Activated naive CD8-positive, alpha-beta T cell treated with anti-CD3 and anti-CD28 coated beads, Interleukin-2, amount 50 U/mL, for 16 hours (primary cell): ENCODE results near the gene ACCSL.

Source experiments
- DNase-seq: peaks from one replicate; pipeline ENCODE4 v3.0.0-alpha.2; 2020; ENCODE audit warnings: low read depth, low spot score

ACCSL gene

DNA sequence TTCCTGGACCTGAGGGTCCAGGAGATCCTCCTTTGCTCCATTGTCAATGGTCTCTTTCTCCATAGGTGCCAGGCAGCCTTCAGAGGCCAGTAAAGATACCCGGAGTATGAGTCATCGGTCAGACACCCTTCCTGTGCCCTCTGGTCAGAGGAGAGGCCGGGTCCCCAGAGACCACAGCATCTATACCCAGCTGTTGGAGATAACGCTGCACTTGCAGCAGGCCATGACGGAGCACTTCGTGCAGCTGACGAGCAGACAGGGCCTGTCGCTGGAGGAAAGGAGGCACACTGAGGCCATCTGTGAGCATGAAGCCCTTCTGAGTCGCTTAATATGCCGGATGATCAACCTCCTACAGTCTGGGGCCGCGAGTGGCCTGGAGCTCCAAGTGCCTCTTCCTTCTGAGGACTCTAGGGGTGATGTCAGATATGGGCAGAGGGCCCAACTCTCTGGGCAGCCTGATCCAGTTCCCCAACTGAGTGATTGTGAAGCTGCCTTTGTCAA lies at the start of gene ACCSL:
TSS of gene ACCSL (plus strand) at position 51 of the 501 bp plus-strand sequence. CDS start at position 107, 56 bp downstream.
- no peak for DNase-seq

DNA sequence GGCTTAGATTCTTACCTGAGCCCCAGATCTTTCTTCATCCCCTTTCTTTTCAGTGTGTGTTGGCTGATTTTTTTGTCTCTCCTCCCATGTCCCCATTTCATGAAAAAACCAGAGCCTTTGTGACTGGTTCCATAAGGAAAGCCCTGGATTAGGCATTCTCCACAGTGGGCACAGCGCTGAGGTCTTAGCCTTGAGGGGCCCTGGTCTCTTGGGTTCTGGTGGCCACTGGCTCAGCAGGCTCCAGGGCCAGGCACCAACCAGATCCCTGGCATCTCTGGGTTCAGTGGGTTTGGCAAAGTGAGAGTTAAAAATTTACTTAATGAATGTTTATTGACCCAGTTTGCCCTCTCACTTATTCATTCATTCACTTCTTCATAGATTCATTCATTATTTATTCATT lies 49.5 kb upstream of the ACCSL start:
- DNase-seq = no peak

DNA sequence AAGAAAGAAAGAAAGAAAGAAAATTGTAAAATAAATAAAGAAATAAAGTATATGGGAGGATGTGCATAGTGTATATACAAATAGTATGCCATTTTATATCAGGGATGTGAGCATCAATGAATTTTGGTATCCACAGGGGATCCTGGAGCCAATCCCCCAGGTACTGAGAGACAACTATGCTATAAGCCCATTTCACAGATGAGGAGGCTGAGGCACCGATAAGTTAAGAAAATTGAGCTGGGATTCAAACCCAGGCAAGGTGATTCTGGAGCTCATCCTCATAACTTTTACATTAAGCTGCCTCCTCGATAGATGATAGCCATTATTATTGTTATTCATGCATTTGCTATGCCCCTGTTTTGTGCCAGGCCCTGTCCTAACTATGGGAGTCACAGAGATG lies 47.0 kb upstream of the ACCSL start:
- no peak for DNase-seq

DNA sequence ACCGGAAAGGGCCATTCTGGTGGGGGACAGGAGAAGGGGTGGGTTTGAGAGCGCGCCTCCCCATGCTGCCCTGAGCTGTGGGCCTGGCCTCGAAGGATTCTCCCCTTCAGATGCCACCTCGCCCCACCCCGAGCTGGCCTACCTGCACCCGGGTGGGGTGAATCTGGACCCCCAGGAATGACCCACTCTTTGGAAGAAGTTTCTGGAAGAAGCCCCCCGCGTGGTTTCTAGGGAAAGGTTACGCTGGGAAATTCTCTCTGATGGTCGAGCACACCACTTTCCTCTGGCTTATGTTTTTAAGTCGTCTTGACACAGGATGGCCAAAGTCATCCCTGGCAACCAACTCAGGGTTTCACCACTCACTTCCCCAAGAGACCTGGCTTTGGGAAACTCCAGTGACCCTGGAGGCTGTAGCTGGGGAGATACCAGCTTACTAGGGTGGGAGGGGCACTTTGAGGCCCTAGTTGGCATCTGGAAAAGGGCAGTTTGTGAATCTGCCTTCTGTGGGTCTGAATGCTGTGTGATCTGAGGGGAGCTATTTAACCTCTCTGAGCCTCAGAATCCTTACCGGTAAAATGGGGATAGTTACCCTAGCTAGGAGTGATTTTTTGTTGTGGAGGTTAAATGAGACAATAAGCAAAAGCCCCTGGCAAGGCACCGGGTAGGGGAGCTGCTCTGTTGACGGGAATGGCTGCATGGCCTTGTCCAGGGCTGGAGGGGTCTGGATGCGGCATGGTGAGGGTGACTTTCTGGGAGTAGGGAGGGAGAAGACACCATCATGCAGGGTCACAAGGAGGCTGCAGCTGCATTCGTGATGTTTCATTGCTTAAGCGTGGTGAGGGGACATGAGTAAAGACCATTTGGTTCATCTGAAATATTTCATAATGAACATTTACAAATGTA lies 45.3 kb upstream of the ACCSL start:
- DNase-seq = no peak

DNA sequence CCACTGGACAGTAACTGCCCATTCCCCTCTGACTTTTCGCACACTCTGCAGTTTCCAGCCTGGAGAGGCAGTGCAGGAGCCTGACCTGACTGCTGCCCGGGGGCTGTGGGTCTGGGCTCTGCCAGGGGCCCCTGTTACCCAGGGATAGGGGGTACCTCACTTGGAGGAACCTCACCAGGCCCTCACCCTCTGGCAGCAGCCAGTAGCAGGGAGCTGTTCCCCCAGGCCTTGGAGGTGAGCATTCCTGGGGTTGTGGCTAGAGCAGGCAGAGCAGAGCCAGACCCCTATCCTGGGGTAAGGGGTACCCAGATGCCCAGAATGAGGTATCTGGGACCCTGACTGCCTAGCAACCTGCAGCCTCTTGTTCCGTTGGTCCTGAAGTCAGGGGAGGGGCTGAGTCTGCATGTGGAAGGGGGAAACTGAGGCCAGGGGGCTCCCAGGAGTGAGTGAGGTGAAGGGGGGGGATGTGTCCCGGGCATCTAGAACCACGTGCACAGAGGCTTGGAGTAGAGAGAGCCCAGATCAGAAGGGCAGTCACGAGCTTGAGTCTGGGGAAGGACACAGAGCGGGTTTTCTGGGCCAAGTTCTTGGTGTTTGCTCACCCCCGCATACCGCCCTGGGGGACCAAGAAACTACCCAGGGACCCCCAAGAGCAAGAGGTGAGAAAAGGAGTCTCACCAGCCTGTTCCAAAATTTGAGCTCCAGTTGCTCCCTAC lies 43.9 kb upstream of the ACCSL start:
- no peak for DNase-seq

DNA sequence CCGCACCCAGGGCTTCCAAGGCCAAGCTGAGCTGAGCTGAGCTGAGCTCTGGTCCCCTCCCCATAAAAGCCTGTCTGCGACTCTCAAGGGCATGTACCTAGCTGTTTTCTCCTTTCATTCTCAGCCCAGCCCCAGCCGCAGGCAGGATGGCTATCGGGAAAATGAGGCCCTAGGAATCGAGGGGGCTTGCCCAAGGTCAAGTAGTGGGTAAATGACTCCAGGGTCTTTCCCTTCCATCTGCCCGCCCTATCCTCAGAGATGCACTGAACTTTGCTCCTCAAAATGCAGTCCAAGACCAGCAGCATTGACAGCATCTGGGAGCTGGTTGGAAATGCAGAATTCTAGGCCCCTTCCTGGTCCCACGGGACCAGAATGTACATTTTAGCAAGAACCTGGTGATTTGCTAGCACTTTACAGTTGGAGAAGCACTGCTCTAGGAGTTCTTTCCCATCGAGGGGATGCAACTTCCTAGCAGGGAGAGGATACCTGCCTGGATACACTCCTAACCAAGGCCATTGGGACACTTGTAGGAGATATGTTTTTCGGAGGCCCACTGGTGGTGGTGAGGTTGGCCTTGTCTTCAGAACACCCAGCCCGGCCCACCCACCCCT lies 43.2 kb upstream of the ACCSL start:
- no peak for DNase-seq

DNA sequence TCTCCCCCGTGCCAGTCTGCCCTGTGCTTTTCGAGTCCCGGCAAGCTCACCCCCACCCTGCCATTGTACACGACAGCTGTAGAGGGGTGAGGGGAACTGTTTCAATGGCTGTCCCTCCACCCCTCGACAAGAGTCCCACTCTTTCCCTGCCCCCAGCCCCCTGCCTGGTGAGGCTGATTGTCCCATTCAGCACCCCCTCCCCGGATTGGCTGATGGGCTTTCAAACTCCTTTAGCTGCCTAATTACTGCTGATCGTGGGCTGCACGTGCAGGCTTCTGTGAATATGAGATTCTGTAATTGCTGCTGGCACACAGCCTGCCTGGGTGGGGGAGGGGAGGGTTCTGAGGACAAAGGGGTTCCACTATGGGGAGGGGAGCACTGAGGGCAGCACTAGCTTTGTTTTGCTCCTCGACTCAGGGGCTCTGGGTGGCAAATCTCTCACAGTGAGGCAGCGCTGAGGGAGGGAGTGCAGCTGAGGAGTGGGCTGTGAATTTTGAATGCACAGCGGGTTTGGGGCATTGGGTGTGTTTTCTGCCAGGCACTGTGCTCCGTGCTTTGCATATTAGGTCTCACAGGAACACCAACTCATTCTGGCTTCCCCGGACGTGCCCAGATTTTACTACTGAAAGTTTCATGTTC lies 42.6 kb upstream of the ACCSL start:
- no peak for DNase-seq

DNA sequence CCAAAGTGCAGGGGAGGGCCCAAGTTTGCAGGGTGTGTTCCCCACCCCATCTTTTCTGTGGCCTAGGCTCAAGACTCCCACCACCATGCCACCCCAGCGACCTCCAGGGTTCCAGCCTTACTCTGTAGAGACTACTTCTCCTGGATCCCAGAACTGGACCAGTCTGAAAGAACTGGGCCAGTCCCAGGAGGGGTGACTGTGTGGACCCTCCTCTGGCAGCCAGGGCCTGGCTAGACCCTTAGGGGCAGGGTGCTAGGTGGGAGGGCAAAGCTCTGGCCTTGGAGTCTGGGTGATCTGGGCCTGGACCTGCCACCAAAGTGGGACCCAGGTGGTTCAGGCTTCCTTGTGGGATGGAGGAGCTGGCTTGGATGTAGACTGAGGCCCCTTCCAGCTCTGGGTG lies 41.8 kb upstream of the ACCSL start:
- no peak for DNase-seq

DNA sequence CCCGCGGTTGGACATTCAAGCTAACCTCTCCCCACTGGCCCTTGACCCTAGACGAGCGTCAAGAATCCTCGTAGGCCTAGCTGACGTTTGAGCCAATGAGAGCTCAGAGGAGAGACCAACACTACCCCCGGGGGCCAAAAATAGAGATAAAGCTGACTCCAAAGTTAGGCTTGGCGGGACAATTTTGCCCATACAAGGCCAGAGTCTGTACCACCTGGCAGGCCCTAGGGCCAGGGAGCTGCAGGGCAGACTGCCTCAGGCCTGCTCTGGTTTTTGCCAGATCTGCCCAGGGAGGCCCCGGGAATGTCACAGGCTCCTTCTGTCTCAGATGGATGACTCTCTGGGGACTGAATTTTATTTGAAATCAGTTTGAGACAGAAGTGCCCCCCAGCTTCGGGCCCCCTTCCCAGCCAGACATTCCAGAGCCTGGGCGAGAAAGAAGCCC lies 40.8 kb upstream of the ACCSL start:
- no peak for DNase-seq

DNA sequence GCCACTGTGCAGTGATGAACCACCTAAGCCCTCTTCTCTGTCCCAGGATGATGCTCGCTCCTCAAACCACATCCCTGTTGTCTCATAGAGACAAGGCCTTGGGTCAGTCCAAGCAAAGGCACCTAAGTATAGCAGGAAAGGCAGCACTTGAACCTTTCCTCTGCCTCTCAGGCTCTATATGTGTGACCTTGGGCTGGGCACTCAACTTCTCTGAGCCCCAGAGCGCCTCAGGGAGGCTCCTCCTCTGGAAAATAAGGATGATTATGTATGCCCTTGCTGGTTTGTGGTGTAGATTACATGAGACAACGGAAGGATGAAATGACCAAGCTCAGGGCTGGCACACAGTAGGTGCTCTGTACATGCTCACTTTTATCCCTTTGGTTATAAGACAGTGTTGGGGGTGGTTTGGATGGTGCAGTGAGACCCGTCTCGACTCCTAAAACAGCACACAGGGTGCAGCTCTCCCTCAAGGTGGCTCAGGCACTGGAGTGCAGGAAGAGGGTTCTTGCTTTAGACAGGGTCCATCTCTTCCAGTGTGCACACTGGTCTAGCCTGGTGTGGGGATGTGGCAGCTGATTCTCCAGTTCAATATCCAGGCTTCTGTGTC lies 40.2 kb upstream of the ACCSL start:
- DNase-seq = no peak

DNA sequence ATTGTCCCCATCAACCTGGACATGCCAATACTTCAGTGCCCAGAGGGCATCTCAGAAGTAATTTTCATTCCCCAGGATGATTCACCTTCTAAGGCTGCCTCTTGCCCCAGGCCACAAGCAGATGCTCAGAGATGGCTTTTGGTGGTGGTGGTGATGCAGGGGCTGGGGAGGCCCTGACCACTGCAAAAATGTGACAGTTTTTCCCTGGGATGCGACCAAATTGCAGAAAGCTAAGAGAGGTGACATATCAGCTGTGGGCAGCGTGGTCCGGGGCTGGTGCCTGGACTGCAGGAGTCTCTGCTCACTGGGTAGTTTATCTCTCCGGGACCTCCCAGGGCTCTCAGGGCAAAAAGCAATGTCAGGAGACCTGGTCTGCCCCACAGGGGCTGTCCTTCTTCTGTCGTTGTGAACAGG lies 39.7 kb upstream of the ACCSL start:
- no peak for DNase-seq

DNA sequence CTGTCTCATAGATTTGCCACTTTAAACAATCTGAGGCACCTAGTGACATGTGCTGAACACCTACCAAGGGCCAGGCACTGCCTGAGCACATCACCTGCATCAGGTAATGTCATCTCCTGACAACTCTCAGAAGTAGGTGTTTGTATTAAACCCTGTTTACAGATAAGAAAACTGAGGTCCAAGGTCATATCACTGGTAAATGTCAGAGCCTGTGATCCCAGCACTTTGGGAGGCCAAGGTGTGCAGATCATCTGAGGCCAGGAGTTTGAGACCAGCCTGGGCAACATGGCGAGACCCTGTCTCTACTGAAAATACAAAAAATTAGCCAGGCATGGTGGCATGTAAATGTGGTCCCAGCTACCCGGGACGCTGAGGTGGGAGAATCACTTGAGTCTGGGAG lies 39.1 kb upstream of the ACCSL start:
- no peak for DNase-seq

DNA sequence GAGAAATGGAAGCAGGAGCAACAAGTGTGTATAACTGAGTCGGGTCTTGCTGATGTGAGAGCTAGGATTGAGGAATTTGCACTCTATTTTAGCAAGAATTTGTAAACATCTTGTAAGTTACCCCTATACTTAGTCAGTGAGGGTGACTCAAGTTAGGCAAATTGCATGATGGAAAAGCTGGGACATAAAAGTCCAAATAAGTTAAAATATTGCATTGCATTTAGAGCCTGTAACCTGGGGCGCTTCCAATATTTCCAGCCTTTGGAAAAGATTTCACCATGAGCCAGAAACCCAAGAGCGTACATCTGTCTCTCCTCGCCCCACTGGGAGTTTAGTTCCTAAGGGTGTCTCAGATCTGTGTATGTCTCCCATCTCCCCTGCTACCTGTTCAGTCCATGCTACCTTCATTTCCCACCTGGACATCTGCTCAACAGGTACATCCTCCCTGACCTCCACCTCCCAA lies 37.0 kb upstream of the ACCSL start:
- DNase-seq = no peak

DNA sequence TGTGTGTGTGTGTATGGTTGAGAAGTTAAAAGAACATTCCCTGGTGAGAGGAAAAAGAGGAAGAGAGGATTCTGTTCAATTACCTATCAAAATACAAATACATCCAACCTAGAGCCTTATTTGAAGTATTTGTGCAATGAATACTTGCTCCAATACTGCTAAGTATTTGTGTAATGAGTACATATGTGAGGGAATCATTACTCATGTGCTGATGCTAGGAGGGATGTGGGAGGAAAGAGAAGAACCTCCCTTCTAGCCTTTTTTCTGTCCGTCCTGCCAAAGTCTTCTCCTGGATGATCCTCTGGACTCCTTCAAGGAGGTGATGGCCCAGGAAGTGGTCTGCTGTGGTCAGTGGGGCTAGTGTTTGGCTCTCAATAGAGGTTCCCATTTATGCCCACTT lies 36.0 kb upstream of the ACCSL start:
- no peak for DNase-seq

DNA sequence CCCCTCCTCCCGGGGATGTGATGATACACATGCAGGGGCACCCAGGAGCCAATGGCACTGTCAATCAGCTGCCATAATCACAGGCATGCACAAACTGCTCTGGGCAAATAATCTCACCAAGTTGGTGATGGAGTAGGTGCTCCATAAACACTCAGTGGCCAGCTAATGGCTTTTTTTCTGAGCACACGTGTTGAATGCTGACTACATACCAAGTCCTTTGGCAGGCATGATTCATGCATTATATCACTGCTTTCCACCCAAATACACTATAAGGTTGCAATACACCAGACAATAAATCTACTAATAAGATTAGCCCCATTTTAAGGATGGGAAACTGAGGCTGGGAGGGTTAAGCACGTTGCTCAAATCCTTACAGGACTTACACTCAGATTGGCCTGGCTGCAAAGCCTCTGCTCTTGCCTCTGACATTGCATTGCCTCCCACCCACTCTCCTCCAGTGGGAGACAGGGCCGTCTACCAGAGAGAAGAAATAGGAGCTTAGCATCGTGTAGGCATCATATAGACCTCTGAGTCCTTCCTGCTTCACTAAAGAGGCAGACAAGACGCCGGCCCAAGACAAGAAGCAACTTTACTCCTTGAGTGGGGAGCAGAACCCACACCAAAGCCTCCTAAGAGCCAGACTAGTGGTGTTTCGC lies 32.7 kb upstream of the ACCSL start:
- no peak for DNase-seq

DNA sequence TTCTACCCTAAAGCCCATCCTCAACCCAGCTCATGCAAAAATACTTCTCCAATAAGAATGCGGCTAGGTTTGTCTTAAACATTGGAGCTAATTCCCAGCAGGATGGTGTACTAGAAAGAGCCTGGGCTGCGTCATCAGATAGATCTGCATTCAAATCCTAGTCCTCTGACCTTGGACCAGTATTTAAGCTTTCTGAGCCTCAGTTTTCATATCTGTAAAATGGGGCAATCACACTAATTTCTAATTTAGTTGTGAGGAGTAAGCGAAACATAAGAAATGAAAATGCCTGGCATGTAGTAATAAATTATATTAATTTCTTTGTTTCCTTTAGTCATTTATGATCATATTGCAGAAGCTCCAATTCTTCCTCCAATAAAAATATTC lies 32.2 kb upstream of the ACCSL start:
- no peak for DNase-seq

DNA sequence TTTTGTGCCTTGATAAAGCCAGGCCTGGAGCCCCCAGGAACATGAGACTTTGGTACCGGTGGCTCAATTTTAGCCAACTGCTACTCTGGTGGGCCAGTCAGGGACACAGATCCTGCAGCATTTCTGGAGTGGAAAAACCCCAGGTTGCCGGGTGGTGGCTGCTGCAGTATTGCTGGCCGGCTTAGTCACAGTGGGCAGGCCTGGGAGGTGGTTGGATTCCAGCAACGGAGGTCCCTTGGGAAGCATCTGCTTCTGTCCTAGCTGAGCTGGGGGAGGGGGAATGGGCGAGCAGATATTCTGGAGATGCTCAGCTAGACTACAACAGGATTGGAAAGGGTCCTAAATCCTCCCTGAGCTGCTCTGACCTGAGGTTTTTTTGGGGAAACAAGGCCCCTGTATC lies 31.6 kb upstream of the ACCSL start:
- DNase-seq = no peak

DNA sequence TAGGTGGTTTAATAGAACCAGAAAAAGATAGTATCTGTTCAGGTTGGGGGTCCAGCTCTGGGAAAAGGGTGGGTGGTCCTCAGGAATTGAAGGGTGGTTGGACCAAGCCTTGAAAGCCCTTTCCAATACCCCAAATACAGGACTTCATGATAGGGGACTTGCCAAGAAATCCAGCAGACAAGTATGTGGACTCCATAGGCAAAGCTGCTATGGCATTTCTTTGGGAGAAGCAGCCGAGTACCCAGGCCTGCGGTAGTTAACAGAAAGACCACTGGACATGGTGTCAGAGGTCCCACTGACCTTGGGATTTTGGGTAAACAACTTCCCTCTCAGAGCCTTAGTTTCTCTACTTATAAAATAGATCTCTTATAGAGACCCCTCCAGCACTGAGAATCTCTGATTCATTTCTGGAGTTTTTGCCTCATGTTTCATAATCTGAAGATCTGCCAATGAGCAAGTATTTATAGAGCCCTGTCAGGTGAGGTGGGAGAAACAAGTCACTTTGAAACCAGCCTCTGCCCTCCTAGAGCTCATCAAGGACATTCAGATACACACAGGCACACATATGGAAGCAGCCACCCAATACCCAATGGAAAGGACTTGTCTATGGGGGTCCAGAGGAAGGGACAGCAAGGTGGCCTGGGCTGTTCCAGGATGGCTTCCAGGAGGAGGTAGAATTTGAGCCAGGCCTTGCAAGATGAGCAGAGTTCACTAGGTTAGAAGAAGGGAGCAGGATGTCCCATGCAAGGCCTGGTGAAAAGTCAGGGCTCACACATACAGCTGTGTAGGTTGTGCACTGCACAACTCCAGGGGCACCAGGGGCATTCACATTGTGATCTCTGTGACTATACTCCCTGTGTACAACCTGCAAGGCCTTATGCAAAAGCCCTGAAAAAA lies 31.0 kb upstream of the ACCSL start:
- DNase-seq = no peak

DNA sequence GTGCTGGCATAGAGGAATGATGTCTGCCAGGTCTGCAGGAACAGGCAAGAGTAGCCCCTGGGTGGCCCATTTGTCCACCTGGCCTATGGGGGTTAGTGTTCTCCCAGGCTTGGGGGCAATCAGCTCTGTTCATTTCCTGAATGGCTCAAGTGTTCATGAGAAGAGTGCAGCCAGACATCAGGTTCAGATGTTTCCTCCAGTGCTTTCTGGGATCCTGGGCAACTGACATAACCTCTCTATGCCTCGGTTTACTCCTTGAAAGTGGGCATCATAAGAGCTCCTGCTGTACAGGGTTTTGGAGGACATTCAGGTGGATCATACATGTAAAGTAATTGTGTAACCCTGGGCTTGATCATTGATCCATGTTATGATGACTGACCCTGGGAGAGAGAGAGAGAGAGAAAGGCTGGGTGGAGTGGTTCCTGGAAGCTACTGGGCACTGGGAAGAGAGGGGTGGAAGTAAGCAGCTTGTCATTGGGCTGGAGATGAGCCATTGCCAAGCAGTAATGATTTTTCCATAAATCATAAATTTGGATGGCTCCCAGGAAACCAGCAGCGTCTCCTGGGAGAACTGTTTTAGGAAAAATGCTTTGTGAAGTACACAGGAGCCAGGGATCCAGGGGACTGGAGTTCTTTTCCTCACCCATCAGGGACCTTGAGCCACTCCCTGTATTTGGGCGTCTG lies 30.2 kb upstream of the ACCSL start:
- no peak for DNase-seq
